NT2/D1 (cell line): Measurements from ENCODE around the gene HSD17B13.

Source experiments
- SUZ12 ChIP-seq: IDR thresholded peaks from 2 replicates; pipeline ENCODE4 v1.6.1; 2011; ENCODE audit not compliant: insufficient read length, insufficient read depth; ENCODE audit errors: extremely low read depth
- YY1 ChIP-seq: IDR thresholded peaks from 2 replicates; pipeline ENCODE4 v1.6.1; 2011; ENCODE audit not compliant: insufficient read length, insufficient read depth

- TF ChIP-seq YY1 (no peak), SUZ12 (no peak)
Observed at GRCh38 chr4:87330761-87331160, 8.1 kb upstream of the HSD17B13 start.
